Uterus (tissue), 2 donors: ENCODE measurements around the gene LAYN.

Experiments used
- CTCF ChIP-seq, 4 experiments: fragments of 200-600 bp in 2 of 4; fragments of 450-650 bp in 2 of 4; sonication (generic) in 2 of 4; IDR thresholded peaks; one replicate each; pipeline ENCODE4 v1.5.1; 2016 to 2019; ENCODE audit warnings: antibody characterized with exemption in 4 of 4, mild to moderate bottlenecking in 2 of 4, moderate library complexity in 1 of 4
- POLR2A ChIP-seq, 2 donors: fragments of 450-650 bp; IDR thresholded peaks; one replicate each; pipeline ENCODE4 v1.6.1; 2016; ENCODE audit warnings: antibody characterized with exemption in 2 of 2, mild to moderate bottlenecking in 1 of 2, moderate library complexity in 1 of 2

GRCh38 chr11:111596319-111596718, 55.8 kb downstream of the LAYN start:
- TF ChIP-seq POLR2A (IDR thresholded peaks at IDR 0.05), result no peak
- TF ChIP-seq CTCF (IDR thresholded peaks at IDR 0.05), result no peak
